ENCODE data around the gene C20orf204. TPM values are rescaled to one million over a fixed set of nuclear protein-coding genes. Genes with fewer than 3 reads are reported as not detected.

The C20orf204 gene
- total RNA-seq, 1 experiment from 2014 or later = 3.4 TPM

DNA sequence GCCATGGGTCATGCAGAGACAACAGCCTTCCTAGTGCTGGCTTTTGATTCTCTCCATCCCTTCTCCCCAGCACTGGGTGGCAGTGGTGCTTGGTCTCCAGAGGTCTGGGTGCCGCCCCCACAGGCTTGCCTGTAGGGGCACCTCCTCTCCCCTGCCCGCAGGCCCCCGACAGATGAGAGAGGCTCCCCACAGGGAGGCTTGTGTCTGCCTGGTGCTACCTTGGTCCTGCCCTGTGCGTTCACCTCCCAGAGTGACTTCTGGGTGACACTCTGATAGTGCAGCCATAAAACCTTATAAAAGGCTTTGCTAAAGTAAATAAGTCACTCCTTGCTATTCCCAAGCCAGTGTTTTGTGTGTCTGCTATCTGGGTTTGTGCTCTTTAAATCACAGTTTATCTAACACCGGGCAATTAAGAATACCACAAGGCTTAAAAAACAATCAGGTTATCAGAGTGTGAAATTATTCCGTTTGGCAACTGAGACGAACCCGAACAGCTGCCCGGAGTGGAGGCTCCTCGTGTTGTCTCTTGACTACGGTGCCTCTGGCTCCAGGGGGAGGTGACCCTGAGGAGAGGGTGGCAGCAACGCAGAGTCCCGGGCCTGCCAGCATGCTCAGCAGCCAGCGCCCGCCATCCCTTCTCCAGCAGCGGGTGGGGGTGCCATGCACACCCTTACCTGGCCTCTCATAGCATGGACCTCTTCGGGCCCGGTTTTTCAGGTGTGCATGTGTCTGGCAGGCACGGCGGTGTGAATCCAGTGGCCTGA is 5.4 kb upstream of the C20orf204 start:
- ChIA-PET POLR2A (ENCODE audit: unreplicated experiment) (no interaction called here), CTCF (no interaction called here)
- ATAC-seq (no peak), DNase-seq (no peak)
- BruUV-seq (replicated peaks) = no TSS peak
- peaks cover 25% of the 10 kb centered on the region for H3K36me3 ChIP-seq (ENCODE audit: low read depth, low read length)
- intact Hi-C loops (cut with micrococcal nuclease) = no loop called here
- no peak overlapping the region for H3K27ac ChIP-seq (ENCODE audit: low read length)
- no peak overlapping the region for H3K4me2 ChIP-seq (ENCODE audit: low read length)
- no peaks in the 10 kb centered on the region for H4K20me1 ChIP-seq (ENCODE audit: low read length)
- H3K9me2 ChIP-seq (replicated peaks; ENCODE audit: low read length) = no peaks in the 10 kb centered on the region
- H3K4me1 ChIP-seq (ENCODE audit: insufficient read depth, low read length) = no peaks in the 10 kb centered on the region
- no peak overlapping the region for H3K9ac ChIP-seq (ENCODE audit: low read length)
- H3K4me3 ChIP-seq (ENCODE audit: low read length) = no peak overlapping the region
- H3K79me2 ChIP-seq (ENCODE audit: low read length) = no peaks in the 10 kb centered on the region
- no peak overlapping the region for H2AFZ ChIP-seq (ENCODE audit: low read length)
- H3K27me3 ChIP-seq (ENCODE audit: low read length) = no peaks in the 10 kb centered on the region
- H3F3A ChIP-seq (ENCODE audit: low read length, unreplicated experiment) = no peaks in the 10 kb centered on the region
- H3K9me3 ChIP-seq (ENCODE audit: low read length) = no peaks in the 10 kb centered on the region
- TF ChIP-seq, protein P1, sequence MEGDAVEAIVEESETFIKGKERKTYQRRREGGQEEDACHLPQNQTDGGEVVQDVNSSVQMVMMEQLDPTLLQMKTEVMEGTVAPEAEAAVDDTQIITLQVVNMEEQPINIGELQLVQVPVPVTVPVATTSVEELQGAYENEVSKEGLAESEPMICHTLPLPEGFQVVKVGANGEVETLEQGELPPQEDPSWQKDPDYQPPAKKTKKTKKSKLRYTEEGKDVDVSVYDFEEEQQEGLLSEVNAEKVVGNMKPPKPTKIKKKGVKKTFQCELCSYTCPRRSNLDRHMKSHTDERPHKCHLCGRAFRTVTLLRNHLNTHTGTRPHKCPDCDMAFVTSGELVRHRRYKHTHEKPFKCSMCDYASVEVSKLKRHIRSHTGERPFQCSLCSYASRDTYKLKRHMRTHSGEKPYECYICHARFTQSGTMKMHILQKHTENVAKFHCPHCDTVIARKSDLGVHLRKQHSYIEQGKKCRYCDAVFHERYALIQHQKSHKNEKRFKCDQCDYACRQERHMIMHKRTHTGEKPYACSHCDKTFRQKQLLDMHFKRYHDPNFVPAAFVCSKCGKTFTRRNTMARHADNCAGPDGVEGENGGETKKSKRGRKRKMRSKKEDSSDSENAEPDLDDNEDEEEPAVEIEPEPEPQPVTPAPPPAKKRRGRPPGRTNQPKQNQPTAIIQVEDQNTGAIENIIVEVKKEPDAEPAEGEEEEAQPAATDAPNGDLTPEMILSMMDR (conservative IDR thresholded peaks at IDR 0.05; ENCODE audit: low read depth, low read length) = no peak
- no peak for TF ChIP-seq EZH2 (IDR thresholded peaks at IDR 0.05; ENCODE audit: low read length, unreplicated experiment)
- no peak for TF ChIP-seq EZH2phosphoT487 (IDR thresholded peaks at IDR 0.05; ENCODE audit: borderline replicate concordance, low read length)

DNA sequence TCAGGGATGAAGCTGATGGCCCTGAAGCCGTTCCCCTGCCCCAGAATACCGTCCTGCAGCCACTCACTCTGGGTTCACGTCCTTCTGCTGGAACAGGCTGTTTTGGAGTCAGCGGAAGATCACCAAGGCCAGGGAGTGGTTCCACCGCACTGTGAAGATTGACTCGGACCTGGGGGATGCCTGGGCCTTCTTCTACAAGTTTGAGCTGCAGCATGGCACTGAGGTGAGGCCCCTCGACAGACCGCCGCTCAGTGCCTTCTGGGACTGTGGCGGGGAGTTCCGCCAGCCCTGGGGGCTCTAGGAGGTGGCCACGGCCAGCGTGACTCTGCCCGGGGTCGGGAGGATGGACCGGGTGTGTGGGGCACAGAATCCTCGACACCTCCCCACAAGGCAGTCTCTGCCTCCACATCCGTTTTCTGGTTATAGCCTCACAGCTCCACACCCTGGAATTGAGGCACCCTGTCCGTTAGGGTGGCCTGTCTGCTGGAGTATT is 4.1 kb upstream of the C20orf204 start:
- Histone ChIP-seq H3K79me2 (ENCODE audit: low read length) (no peaks in the 10 kb centered on the region), H3K4me2 (ENCODE audit: low read length) (no peak overlapping the region), H3K4me1 (ENCODE audit: insufficient read depth, low read length) (no peaks in the 10 kb centered on the region), H3K9me2 (replicated peaks; ENCODE audit: low read length) (no peaks in the 10 kb centered on the region), H3F3A (ENCODE audit: low read length, unreplicated experiment) (no peaks in the 10 kb centered on the region), H3K9me3 (ENCODE audit: low read length) (no peaks in the 10 kb centered on the region), H4K20me1 (ENCODE audit: low read length) (no peaks in the 10 kb centered on the region), H3K4me3 (ENCODE audit: low read length) (no peak overlapping the region), H3K36me3 (ENCODE audit: low read depth, low read length) (peaks cover 23% of the 10 kb centered on the region), H2AFZ (ENCODE audit: low read length) (no peak overlapping the region), H3K9ac (ENCODE audit: low read length) (no peak overlapping the region), H3K27ac (ENCODE audit: low read length) (no peak overlapping the region), H3K27me3 (ENCODE audit: low read length) (no peaks in the 10 kb centered on the region)
- ChIA-PET CTCF (no interaction called here), POLR2A (ENCODE audit: unreplicated experiment) (no interaction called here)
- intact Hi-C loops (cut with micrococcal nuclease) = no loop called here
- DNase-seq (no peak), ATAC-seq (no peak)
- TF ChIP-seq EZH2 (IDR thresholded peaks at IDR 0.05; ENCODE audit: low read length, unreplicated experiment) (no peak), EZH2phosphoT487 (IDR thresholded peaks at IDR 0.05; ENCODE audit: borderline replicate concordance, low read length) (no peak)
- TF ChIP-seq, protein P1 (conservative IDR thresholded peaks at IDR 0.05; ENCODE audit: low read depth, low read length) = no peak
- BruUV-seq (replicated peaks) = no TSS peak

Data from PC-3 (cell line).